Parathyroid adenoma (tissue), 2 donors: ENCODE results near the gene YIPF2.

Experiments
- H2AFZ ChIP-seq: fragments of 300-600 bp; sonication (generic); one replicate; pipeline ENCODE4 v1.7.0; 2017; ENCODE audit warnings: antibody characterized with exemption, mild to moderate bottlenecking
- H3K27ac ChIP-seq: fragments of 300-600 bp; sonication (generic); one replicate; pipeline ENCODE4 v1.7.0; 2017
- H3K27me3 ChIP-seq: fragments of 300-600 bp; sonication (generic); one replicate; pipeline ENCODE4 v1.7.0; 2017; ENCODE audit warnings: low read length; ENCODE audit not compliant: control insufficient read depth, insufficient read depth
- H3K36me3 ChIP-seq: fragments of 300-600 bp; sonication (generic); one replicate; pipeline ENCODE4 v1.7.0; 2017; ENCODE audit warnings: low read length; ENCODE audit not compliant: control insufficient read depth, insufficient read depth
- H3K4me1 ChIP-seq: fragments of 300-600 bp; sonication (generic); one replicate; pipeline ENCODE4 v1.7.0; 2017; ENCODE audit warnings: control low read depth
- H3K4me2 ChIP-seq: fragments of 300-600 bp; sonication (generic); one replicate; pipeline ENCODE4 v1.7.0; 2017; ENCODE audit warnings: low read length
- H3K4me3 ChIP-seq: fragments of 300-600 bp; sonication (generic); one replicate; pipeline ENCODE4 v1.7.0; 2017; ENCODE audit warnings: low read depth, low read length
- H3K79me2 ChIP-seq: fragments of 300-600 bp; sonication (generic); one replicate; pipeline ENCODE4 v1.7.0; 2017; ENCODE audit warnings: control low read depth
- H3K9ac ChIP-seq: fragments of 300-600 bp; sonication (generic); one replicate; pipeline ENCODE4 v1.7.0; 2017; ENCODE audit warnings: mild to moderate bottlenecking
- H3K9me3 ChIP-seq: fragments of 300-600 bp; sonication (generic); one replicate; pipeline ENCODE4 v1.7.0; 2017; ENCODE audit warnings: low read length; ENCODE audit not compliant: control insufficient read depth
- CTCF ChIP-seq: fragments of 300-600 bp; sonication (generic); IDR thresholded peaks from one replicate; pipeline ENCODE4 v1.7.0; 2017; ENCODE audit warnings: antibody characterized with exemption, mild to moderate bottlenecking
- donor health status: primary hyperparathyroidism.

Gene YIPF2

GRCh38 chr19:10928563-10929401 lies at the start of gene YIPF2, which contains the start of gene TIMM29:
YIPF2 (minus strand) TSS chr19:10928639; CDS start chr19:10928410, 229 bp downstream.
TIMM29 (plus strand) TSS chr19:10928811; CDS start chr19:10928823, 12 bp downstream.
- Histone ChIP-seq H3K36me3 (no peaks in the 10 kb centered on the region), H3K27ac (peak within 1 kb of the TSS; percentile 52)
- no peak for TF ChIP-seq CTCF

GRCh38 chr19:10977742-10978092 lies 49.3 kb upstream of the YIPF2 start:
- H3K4me3 ChIP-seq, result no peak overlapping the region
- no peak overlapping the region for H3K9ac ChIP-seq
- no peak overlapping the region for H3K27ac ChIP-seq
- peaks cover 61% of the 10 kb centered on the region for H3K79me2 ChIP-seq
- no peaks in the 10 kb centered on the region for H3K9me3 ChIP-seq
- H3K36me3 ChIP-seq, result no peaks in the 10 kb centered on the region
- no peak for TF ChIP-seq CTCF
- H3K4me1 ChIP-seq, result no peaks in the 10 kb centered on the region
- no peaks in the 10 kb centered on the region for H3K27me3 ChIP-seq
- no peak overlapping the region for H2AFZ ChIP-seq
- no peak overlapping the region for H3K4me2 ChIP-seq

More at GRCh38 chr19:10928563-10929401, at the start of gene YIPF2, which contains the start of gene TIMM29:
- peaks cover 32% of the 10 kb centered on the region for H3K79me2 ChIP-seq
- H3K4me2 ChIP-seq, result peak within 1 kb of the TSS; percentile 64
- no peaks in the 10 kb centered on the region for H3K9me3 ChIP-seq
- H2AFZ ChIP-seq, result peak within 1 kb of the TSS; percentile 14
- peak within 1 kb of the TSS; percentile 88 for H3K4me3 ChIP-seq
- H3K4me1 ChIP-seq, result peaks cover 4% of the 10 kb centered on the region
- no peaks in the 10 kb centered on the region for H3K27me3 ChIP-seq
- H3K9ac ChIP-seq, result peak within 1 kb of the TSS; percentile 91

- Histone ChIP-seq H3K4me2 (peak overlapping the region; percentile 65), H3K36me3 (no peaks in the 10 kb centered on the region), H3K27me3 (no peaks in the 10 kb centered on the region), H2AFZ (peak overlapping the region; percentile 9), H3K27ac (no peak overlapping the region), H3K9me3 (no peaks in the 10 kb centered on the region), H3K9ac (no peak overlapping the region), H3K4me1 (no peaks in the 10 kb centered on the region), H3K4me3 (no peak overlapping the region), H3K79me2 (peaks cover 53% of the 10 kb centered on the region)
- TF ChIP-seq CTCF, result no peak
Measured at GRCh38 chr19:10976131-10976892, 47.9 kb upstream of the YIPF2 start.

GRCh38 chr19:10975374-10976130 lies 47.1 kb upstream of the YIPF2 start:
- Histone ChIP-seq H3K36me3 (no peaks in the 10 kb centered on the region), H3K4me3 (no peak overlapping the region), H3K9me3 (no peaks in the 10 kb centered on the region), H3K27ac (no peak overlapping the region), H3K9ac (no peak overlapping the region), H2AFZ (peak overlapping the region; percentile 9), H3K27me3 (no peaks in the 10 kb centered on the region), H3K79me2 (peaks cover 45% of the 10 kb centered on the region), H3K4me2 (peak overlapping the region; percentile 65), H3K4me1 (no peaks in the 10 kb centered on the region)
- no peak for TF ChIP-seq CTCF
